22Rv1 (cell line): ENCODE results near the gene FILIP1L.

Source experiments
- ZFX ChIP-seq: fragments of 450-650 bp; IDR thresholded peaks from 2 replicates; pipeline ENCODE4 v1.6.1; 2017; ENCODE audit warnings: antibody characterized with exemption, borderline replicate concordance
- TF ChIP-seq, protein P1 (sequence below): fragments of 450-650 bp; IDR thresholded peaks from 2 replicates; pipeline ENCODE4 v1.5.1; 2017; ENCODE audit warnings: mild to moderate bottlenecking

GRCh38 chr3:100029689-100030088 is 84.6 kb downstream of the FILIP1L start:
- TF ChIP-seq, protein P1, sequence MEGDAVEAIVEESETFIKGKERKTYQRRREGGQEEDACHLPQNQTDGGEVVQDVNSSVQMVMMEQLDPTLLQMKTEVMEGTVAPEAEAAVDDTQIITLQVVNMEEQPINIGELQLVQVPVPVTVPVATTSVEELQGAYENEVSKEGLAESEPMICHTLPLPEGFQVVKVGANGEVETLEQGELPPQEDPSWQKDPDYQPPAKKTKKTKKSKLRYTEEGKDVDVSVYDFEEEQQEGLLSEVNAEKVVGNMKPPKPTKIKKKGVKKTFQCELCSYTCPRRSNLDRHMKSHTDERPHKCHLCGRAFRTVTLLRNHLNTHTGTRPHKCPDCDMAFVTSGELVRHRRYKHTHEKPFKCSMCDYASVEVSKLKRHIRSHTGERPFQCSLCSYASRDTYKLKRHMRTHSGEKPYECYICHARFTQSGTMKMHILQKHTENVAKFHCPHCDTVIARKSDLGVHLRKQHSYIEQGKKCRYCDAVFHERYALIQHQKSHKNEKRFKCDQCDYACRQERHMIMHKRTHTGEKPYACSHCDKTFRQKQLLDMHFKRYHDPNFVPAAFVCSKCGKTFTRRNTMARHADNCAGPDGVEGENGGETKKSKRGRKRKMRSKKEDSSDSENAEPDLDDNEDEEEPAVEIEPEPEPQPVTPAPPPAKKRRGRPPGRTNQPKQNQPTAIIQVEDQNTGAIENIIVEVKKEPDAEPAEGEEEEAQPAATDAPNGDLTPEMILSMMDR: no peak
- TF ChIP-seq ZFX: no peak
